Prostate gland (tissue), 2 donors: Measurements from ENCODE around the gene SPOCK1. TPM values are rescaled to one million over a fixed set of nuclear protein-coding genes. Genes with fewer than 3 reads are reported as not detected.
"Not testable (repeated sequence)": the region's sequence is repeated elsewhere in the genome, so short reads cannot be mapped to it uniquely, and the experiment has no call there.

ENCODE experiments used
- DNase-seq: peaks from one replicate; pipeline ENCODE4 v3.0.0-alpha.2; 2019; ENCODE audit warnings: low spot score
- H3K27ac ChIP-seq, 2 donors: fragments of 200-600 bp; sonication (generic); 2 replicates each; pipeline ENCODE4 v1.5.1; 2017 to 2019
- H3K27me3 ChIP-seq: fragments of 200-600 bp; sonication (generic); replicated peaks from 2 replicates; pipeline ENCODE4 v1.5.1; 2019; ENCODE audit not compliant: insufficient read depth
- H3K36me3 ChIP-seq, 2 donors: fragments of 200-600 bp; sonication (generic); 1 replicate in 1 of 2; 2 replicates in 1 of 2; pipeline versions ENCODE4 v1.5.1 to v1.8.1; 2017 to 2019
- H3K4me1 ChIP-seq: fragments of 200-600 bp; sonication (generic); replicated peaks from 2 replicates; pipeline ENCODE4 v1.5.1; 2019
- H3K4me3 ChIP-seq, 2 donors: fragments of 200-600 bp; sonication (generic); 2 replicates each; pipeline ENCODE4 v1.5.1; 2017 to 2019
- H3K9me3 ChIP-seq: fragments of 200-600 bp; sonication (generic); 2 replicates; pipeline ENCODE4 v1.5.1; 2017
- POLR2A ChIP-seq: fragments of 450-650 bp; IDR thresholded peaks from one replicate; pipeline ENCODE4 v1.6.1; 2016; ENCODE audit warnings: antibody characterized with exemption, mild to moderate bottlenecking
- POLR2AphosphoS5 ChIP-seq: sonication (generic); formaldehyde crosslinking; IDR thresholded peaks from one replicate; pipeline ENCODE4 v1.6.1; 2017; ENCODE audit warnings: antibody characterized with exemption
- WGBS: methylation state at CpG from one replicate; pipeline ENCODE4 v1.1.5; 2018; 5-methylcytosine and 5-hydroxymethylcytosine counted together
- intact Hi-C: fragments of 100-400 bp; cut with DNase I; formaldehyde crosslinking; loops from one replicate; pipeline ENCODE4 v1.14.2; 2022
- total RNA-seq, 2 donors: library from RNA; depleted of rRNA; stranded (reverse); fragments of >200 nt; gene quantifications; one replicate each; pipeline ENCODE4 v1.1.0, GENCODE V29; 2016
- TF ChIP-seq, protein P1 (sequence below), 4 experiments: fragments of 200-600 bp in 2 of 4; fragments of 450-650 bp in 2 of 4; sonication (generic) in 2 of 4; IDR thresholded peaks; 1 replicate in 3 of 4; 2 replicates in 1 of 4; pipeline ENCODE4 v1.5.1; 2016 to 2019; ENCODE audit warnings: antibody characterized with exemption in 4 of 4, mild to moderate bottlenecking in 2 of 4, moderate library complexity in 2 of 4

SPOCK1 gene
- total RNA-seq, 2 donors from 2014 or later: 89.4 to 92.9 TPM

DNA sequence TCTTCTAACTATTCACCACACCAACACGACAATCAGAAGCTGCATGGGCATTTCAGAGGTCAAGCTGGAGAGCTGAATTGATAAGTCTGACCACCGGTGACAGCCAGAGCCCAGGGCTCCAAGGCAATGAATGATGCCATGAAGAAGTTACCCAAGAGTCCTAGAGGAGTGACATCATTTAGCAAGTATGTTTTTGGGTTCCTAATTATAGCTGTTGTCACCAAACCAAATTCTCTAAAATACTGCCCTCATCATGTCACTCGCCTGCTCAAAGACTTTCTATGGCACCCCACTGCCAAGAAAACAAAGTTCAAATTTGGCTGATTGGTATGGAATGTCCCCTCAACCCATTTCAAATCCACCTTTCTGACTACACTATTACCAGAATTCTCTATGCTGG, 235.1 kb downstream of the SPOCK1 start:
- DNase-seq: no peak
- Histone ChIP-seq H3K27ac (no peak overlapping the region), H3K4me3 (no peak overlapping the region), H3K36me3 (no peaks in the 10 kb centered on the region), H3K27me3 (no peaks in the 10 kb centered on the region), H3K9me3 (no peaks in the 10 kb centered on the region), H3K4me1 (peaks cover 1% of the 10 kb centered on the region)
- TF ChIP-seq POLR2AphosphoS5 (no peak), POLR2A (no peak)
- TF ChIP-seq, protein P1, sequence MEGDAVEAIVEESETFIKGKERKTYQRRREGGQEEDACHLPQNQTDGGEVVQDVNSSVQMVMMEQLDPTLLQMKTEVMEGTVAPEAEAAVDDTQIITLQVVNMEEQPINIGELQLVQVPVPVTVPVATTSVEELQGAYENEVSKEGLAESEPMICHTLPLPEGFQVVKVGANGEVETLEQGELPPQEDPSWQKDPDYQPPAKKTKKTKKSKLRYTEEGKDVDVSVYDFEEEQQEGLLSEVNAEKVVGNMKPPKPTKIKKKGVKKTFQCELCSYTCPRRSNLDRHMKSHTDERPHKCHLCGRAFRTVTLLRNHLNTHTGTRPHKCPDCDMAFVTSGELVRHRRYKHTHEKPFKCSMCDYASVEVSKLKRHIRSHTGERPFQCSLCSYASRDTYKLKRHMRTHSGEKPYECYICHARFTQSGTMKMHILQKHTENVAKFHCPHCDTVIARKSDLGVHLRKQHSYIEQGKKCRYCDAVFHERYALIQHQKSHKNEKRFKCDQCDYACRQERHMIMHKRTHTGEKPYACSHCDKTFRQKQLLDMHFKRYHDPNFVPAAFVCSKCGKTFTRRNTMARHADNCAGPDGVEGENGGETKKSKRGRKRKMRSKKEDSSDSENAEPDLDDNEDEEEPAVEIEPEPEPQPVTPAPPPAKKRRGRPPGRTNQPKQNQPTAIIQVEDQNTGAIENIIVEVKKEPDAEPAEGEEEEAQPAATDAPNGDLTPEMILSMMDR (IDR thresholded peaks at IDR 0.05): no peak
- intact Hi-C loops: no loop called here
- 94% methylated on average over 3 of the region's 3 CpGs for WGBS

DNA sequence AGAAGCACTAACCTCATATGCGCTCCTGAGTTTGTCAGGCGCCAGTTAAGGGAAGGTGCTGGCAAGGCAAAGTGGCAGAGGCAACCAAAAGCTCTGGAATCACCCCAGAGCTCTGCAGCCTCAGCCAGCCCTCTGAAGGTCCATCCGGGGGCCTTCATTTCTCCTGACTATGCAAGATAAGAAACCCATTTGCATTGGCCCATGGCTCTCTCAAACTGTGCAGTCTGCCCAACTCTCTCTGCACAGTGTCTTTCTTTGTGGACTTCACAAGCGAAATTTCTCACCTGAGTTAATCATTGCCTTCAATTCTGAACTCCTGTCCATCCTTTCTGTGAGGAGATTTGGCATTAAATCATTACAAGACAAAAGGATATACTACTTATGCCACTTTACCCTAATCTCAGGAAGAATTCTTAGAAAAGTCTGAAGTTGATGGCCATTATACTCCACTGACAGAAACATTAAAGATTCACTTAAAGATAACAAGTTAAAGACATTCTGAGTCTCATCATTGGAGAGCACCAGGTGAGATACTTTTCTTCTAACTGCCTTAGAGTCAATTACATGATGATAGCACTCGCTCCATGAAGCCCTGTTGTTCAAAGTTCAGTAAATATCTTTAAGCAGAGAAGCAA, 235.6 kb downstream of the SPOCK1 start:
- no peak for DNase-seq
- intact Hi-C loops: no loop called here
- Histone ChIP-seq H3K36me3 (no peaks in the 10 kb centered on the region), H3K4me3 (no peak overlapping the region), H3K27me3 (no peaks in the 10 kb centered on the region), H3K27ac (no peak overlapping the region), H3K9me3 (no peaks in the 10 kb centered on the region), H3K4me1 (no peaks in the 10 kb centered on the region)
- TF ChIP-seq, protein P1 (IDR thresholded peaks at IDR 0.05): no peak
- TF ChIP-seq POLR2A (no peak), POLR2AphosphoS5 (no peak)
- 72% methylated on average over 5 of the region's 5 CpGs for WGBS

DNA sequence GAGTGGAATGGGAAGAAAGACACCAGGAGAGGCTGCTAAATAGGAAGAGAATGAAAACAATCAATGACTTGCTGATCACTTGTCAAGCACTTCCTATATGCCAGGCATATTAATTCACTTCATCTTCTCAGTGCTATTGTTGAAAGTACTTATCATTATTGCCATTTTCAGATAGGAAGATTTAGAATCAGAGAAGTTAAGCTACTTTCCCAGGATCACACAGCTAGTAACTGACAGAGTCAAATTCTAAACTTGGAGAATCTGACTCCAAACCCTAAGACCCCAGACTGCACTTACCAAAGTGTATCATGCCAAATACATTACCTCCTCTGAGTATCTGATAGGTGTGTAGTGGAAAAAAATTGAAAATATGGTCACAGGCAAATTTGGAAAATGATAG, 236.3 kb downstream of the SPOCK1 start:
- H3K9me3 ChIP-seq: no peaks in the 10 kb centered on the region
- H3K36me3 ChIP-seq: no peaks in the 10 kb centered on the region
- H3K27ac ChIP-seq: no peak overlapping the region
- no peak overlapping the region for H3K4me3 ChIP-seq
- H3K4me1 ChIP-seq: no peaks in the 10 kb centered on the region
- intact Hi-C loops: no loop called here
- no peak for DNase-seq
- no peaks in the 10 kb centered on the region for H3K27me3 ChIP-seq
- TF ChIP-seq POLR2A (no peak), POLR2AphosphoS5 (no peak)
- TF ChIP-seq, protein P1 (IDR thresholded peaks at IDR 0.05): no peak

DNA sequence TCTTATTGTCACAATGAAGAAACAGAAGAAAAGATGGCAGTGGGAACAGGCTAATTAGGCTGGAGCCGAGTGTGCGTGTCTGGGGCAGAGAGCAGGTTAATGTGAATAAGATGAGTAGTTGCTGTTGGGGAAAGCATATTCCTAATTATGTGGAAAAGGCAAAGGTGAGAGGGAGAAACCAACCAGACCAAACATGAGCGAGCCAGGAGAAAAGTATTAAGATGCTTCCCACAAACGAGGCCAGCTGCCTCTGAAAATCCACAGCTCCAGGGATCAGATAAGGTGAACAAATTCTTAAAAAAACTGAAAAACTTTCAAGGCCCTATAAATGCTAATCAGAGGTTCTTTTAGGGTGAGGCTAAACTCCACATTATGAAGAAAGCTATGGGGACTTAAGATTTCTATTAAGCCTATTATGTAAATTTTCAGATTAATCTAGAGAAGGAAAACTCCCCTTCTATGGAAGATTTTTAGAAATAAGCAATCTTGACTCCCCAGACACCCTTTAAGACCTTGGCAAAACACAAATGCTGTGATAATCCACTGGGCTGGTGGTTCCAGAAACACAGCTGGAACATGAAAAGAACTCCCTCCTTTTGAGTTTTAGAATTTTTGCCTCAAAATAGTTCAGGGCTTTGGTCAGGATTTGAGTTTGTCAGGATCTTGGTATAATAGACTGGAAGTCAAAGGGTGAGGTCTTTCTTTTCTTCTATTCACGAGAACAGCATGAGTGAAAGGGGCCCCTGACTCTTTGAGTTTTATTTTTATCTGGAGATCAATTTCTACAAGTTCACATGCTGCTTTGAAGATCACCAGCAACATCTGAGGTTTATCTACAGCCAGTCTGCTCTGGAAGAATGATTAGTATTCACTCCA, 238.1 kb downstream of the SPOCK1 start:
- intact Hi-C loops: no loop called here
- H3K27ac ChIP-seq: no peak overlapping the region
- H3K9me3 ChIP-seq: no peaks in the 10 kb centered on the region
- TF ChIP-seq POLR2AphosphoS5: no peak
- TF ChIP-seq, protein P1 (IDR thresholded peaks at IDR 0.05): no peak
- 65% methylated on average over 5 of the region's 5 CpGs for WGBS
- no peak overlapping the region for H3K4me3 ChIP-seq
- no peaks in the 10 kb centered on the region for H3K4me1 ChIP-seq
- H3K27me3 ChIP-seq: no peaks in the 10 kb centered on the region
- no peaks in the 10 kb centered on the region for H3K36me3 ChIP-seq
- DNase-seq: no peak

DNA sequence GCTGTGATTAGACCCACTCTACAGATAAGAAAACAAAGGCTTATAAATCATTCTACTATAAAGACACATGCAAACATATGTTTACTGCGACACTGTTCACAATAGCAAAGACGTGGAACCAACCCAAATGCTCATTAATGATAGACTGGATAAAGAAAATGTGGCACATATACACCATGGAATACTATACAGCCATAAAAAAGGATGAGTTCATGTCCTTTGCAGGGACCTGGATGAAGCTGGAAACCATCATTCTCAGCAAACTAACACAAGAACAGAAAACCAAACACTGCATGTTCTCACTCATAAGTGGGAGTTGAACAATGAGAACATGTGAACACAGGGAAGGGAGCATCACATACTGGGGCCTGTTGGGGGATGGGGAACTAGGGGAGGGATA, 240.0 kb downstream of the SPOCK1 start:
- H3K27ac ChIP-seq, H3K4me3 ChIP-seq, H3K4me1 ChIP-seq, H3K36me3 ChIP-seq, H3K27me3 ChIP-seq, DNase-seq, H3K9me3 ChIP-seq, intact Hi-C loops: not testable (repeated sequence)
- WGBS: 89% methylated on average over 2 of the region's 2 CpGs
